Femur (tissue), 1 donor: ENCODE results near the gene GGT5.
"Not testable (repeated sequence)": the region's sequence is repeated elsewhere in the genome, so short reads cannot be mapped to it uniquely, and the experiment has no call there.

Experiments
- DNase-seq: peaks from one replicate; pipeline ENCODE4 v3.0.0-alpha.2; 2017

GGT5 gene

GRCh38 chr22:24245030-24245431 is at the start of gene GGT5:
GGT5 (minus strand) TSS chr22:24245082; CDS start chr22:24244725, 357 bp downstream.
- DNase-seq, result not testable (repeated sequence)

- not testable (repeated sequence) for DNase-seq
Measured at GRCh38 chr22:24292202-24292830, 47.4 kb upstream of the GGT5 start.

GRCh38 chr22:24291515-24292201 is 46.8 kb upstream of the GGT5 start:
- no peak for DNase-seq

GRCh38 chr22:24290459-24290858 is 45.6 kb upstream of the GGT5 start:
- no peak for DNase-seq

- peak; percentile 46 for DNase-seq
Measured at GRCh38 chr22:24289741-24290163, 44.9 kb upstream of the GGT5 start.

GRCh38 chr22:24289114-24289513 is 44.2 kb upstream of the GGT5 start:
- peak; percentile 52 for DNase-seq

- not testable (repeated sequence) for DNase-seq
Measured at GRCh38 chr22:24287801-24288200, 42.9 kb upstream of the GGT5 start.

- not testable (repeated sequence) for DNase-seq
Measured at GRCh38 chr22:24287212-24287611, 42.3 kb upstream of the GGT5 start.

- DNase-seq, result no peak
Measured at GRCh38 chr22:24285245-24285644, 40.4 kb upstream of the GGT5 start.

- DNase-seq, result no peak
Measured at GRCh38 chr22:24284747-24285203, 39.9 kb upstream of the GGT5 start.

- DNase-seq, result no peak
Measured at GRCh38 chr22:24282401-24282800, 37.5 kb upstream of the GGT5 start.

GRCh38 chr22:24280363-24280762 is 35.5 kb upstream of the GGT5 start:
- not testable (repeated sequence) for DNase-seq

GRCh38 chr22:24274696-24275405 is 30.0 kb upstream of the GGT5 start:
- DNase-seq, result not testable (repeated sequence)

- DNase-seq, result not testable (repeated sequence)
Measured at GRCh38 chr22:24273906-24274305, 29.0 kb upstream of the GGT5 start.

- not testable (repeated sequence) for DNase-seq
Measured at GRCh38 chr22:24273031-24273430, 28.1 kb upstream of the GGT5 start.

GRCh38 chr22:24271386-24271854 is 26.5 kb upstream of the GGT5 start:
- DNase-seq, result peak; percentile 52

- peak; percentile 97 for DNase-seq
Measured at GRCh38 chr22:24270556-24271385, 25.9 kb upstream of the GGT5 start, which contains the start of gene SPECC1L. SPECC1L (plus strand) TSS chr22:24270831; CDS start chr22:24302232, 31,401 bp downstream.

GRCh38 chr22:24266495-24266894 is 21.6 kb upstream of the GGT5 start:
- DNase-seq, result not testable (repeated sequence)

- no peak for DNase-seq
Measured at GRCh38 chr22:24265734-24266133, 20.9 kb upstream of the GGT5 start.

GRCh38 chr22:24264329-24264896 is 19.5 kb upstream of the GGT5 start:
- DNase-seq, result not testable (repeated sequence)

GRCh38 chr22:24263479-24263878 is 18.6 kb upstream of the GGT5 start:
- DNase-seq, result not testable (repeated sequence)

GRCh38 chr22:24262185-24262749 is 17.4 kb upstream of the GGT5 start:
- not testable (repeated sequence) for DNase-seq
